TTC549 (cell line): ENCODE measurements around the gene RPS4Y1.
"Not testable (repeated sequence)": the region's sequence is repeated elsewhere in the genome, so short reads cannot be mapped to it uniquely, and the experiment has no call there.

ENCODE experiments used
- FAIRE-seq: peaks from 2 replicates; lab custom pipeline; 2012; peaks lifted over from hg19 to GRCh38; lab: Jason Lieb, UNC

RPS4Y1 gene

DNA sequence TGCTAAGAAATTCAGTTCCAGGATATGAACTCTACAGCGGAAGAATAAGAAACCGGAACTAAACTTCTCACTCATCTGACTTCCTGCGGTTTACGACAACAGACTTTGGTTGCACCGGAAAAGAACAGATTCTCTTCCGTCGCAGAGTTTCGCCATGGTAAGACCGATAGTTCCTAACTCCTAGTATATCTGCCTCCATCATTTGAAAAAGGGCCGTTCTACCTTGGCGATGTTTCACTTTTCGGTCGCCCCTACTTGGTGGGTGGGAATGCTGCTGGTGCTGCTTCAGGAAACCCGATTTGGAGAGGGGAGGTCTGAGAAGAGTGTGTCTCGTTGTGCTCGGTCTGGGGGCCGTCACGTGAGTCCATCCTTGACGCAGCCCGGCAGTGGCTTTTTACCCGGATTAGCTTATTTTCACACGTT is at the start of gene RPS4Y1:
RPS4Y1 (plus strand) TSS at position 132 of the 423 bp plus-strand sequence; CDS start at position 155, 23 bp downstream.
- no peak for FAIRE-seq

- FAIRE-seq: no peak
Observed at GRCh38 chrY:2796977-2797523, 44.4 kb upstream of the RPS4Y1 start.

- FAIRE-seq: no peak
Observed at GRCh38 chrY:2797991-2798390, 43.4 kb upstream of the RPS4Y1 start.

- FAIRE-seq: no peak
Observed at GRCh38 chrY:2800246-2800645, 41.2 kb upstream of the RPS4Y1 start.

DNA sequence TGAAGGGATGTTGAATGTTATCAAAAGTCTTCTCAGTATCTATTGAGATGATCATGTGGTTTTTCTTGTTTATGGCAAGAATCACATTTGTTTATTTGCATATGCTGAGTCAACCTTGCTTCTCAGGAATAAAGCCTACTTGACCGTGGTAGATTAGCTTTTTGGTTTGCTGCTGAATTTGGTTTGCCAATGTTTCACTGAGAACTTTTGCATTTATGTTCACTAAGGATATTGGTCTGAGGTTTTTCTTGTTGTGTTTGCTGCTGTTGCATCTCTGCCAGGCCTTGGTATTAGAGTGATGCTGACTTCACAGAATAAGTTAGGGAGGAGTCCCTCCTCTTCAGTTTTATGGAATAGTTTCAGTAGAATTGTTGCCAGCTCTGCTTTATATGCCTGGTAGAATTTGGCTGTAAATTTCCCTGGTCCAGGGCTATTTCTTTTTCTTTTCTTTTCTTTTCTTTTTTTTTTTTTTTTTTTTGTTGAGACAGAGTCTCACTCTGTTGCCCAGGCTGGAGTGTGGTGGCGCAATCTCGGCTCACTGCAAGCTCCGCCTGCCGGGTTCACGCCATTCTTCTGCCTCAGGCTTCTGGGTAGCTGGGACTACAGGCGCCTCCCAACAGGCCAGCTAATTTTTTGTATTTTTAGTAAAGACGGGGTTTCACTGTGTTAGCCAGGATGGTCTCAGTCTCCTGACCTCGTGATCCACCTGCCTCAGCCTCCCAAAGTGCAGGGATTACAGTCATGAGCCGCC is 24.1 kb upstream of the RPS4Y1 start:
- not testable (repeated sequence) for FAIRE-seq

DNA sequence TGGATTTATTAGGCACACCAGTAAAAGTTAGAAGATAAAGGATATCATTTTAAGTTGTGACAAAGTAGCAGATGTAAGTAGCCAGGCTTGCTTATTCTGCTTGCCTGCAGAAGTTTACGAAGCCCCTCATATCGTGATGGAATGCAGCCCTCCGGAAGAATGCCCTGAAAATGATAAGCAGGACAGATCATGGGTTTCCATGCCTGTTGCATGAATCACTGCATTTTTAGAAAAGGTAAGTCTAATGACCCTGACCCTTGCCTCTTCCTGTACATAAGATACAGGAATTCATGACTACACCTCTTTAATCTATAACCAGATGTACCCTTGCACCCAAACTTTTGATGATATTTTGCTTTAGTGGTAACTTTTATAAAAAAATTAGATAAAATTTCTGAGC is 16.9 kb upstream of the RPS4Y1 start:
- no peak for FAIRE-seq

DNA sequence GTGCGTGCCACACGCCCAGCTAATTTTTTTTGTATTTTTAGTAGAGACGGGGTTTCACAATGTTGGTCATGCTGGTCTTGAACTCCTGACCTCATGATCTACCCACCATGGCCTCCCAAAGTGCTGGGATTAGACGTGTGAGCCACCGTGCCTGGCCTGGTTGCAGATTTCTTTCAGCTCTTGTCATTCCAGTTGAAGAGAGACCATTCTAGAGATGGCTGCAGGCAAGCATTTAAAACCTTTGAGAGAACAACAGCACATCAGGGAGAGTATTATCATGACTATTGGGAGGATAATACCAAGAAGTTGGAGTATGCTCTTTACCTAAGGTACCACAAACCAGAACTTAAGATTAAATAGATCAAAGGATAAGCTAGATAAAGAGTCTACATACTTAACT is 12.9 kb upstream of the RPS4Y1 start:
- no peak for FAIRE-seq

DNA sequence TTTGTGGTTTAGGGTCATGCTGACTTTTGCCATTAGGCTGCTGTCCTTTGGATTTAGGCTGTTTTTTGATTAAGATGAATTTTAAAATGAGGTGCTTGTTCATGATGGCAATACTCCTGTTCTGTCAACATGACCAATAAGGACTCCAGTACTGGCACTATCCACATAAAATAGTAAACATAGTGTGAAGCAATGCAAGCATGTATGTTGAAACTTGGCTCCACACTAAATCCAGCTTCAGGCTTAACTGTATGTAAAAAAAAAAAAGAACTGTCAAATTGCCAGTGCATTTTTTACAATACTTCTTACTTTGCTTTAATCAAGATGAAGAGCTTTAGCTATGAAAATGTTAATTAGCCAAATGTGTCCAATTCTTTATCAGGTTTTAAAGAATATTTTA is 6.2 kb upstream of the RPS4Y1 start:
- no peak for FAIRE-seq

DNA sequence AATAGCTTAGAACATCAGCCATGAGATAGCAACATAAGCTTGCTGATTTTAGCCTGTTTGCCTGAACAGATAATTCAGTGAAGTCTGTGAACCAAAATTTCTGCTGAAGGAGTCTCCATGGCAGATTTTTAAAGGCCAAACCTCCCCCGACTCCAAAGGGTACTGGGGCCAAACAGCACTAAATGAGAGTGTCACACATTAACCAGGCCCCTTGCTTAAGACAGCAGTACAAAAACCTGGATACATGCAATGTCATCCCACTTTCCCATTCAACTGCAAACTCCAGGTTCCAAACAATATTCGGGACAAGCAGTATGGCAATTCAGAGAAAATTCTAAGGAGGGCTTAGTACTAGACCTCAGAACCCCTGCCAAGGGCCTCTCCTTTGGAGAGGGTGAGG is 4.3 kb upstream of the RPS4Y1 start:
- no peak for FAIRE-seq

DNA sequence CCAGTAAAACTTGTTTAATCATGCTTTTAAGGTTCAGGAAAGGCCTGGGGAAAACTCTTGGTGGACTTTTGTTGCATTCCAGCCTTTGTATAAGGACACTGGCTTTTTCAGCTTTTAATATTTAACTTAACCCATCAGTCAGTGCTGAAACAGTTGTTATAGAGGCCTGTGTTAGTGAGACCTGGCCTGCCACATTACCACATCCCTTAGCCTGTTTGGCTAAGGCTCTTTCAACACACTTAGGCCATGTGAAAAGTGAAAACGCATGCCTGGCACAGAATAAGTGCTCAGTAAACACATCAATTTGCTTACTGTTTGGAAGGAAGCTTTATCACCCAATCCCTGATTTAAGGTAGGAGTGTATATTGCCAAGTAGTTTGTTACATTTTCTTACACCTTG is 3.5 kb upstream of the RPS4Y1 start:
- FAIRE-seq: no peak

DNA sequence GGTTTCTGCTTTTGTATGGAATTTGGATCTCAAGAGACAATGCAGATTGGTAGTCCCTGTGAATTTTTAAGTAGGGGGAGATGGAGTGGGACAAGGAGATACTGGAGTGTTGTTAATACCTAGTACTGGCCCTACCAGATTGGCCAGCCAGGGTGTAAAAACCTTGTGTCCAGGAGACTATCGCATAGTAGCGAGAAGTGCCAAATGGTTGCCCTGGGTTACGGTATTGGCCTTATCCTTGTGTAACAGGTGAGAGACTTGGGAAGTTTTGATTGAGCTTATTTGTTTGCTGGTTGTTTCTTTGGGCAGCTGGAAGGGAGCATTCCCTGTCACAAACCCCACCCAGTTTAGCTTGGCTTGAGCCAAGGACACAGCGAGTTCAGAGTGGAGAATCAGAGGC is 5.4 kb downstream of the RPS4Y1 start:
- no peak for FAIRE-seq

DNA sequence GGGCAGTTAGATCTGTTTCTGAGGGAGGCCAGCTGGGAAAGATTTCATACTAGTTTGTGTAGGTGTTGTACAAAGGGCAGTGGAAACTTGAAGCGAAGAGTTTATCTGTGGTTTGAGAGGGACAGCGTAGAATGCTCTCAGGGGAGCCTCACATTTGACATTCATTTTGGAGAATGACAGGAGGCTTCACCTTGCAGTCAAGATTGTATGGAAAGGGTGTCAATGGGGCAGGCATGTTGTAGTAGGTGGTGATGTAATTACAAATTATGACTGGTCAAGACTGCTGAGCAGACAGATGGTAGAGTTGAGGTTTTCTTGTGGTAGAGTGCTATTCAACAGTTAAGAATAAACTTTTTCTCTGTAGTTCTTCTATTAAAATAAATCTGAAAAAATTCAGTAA is 7.0 kb downstream of the RPS4Y1 start:
- FAIRE-seq: no peak

DNA sequence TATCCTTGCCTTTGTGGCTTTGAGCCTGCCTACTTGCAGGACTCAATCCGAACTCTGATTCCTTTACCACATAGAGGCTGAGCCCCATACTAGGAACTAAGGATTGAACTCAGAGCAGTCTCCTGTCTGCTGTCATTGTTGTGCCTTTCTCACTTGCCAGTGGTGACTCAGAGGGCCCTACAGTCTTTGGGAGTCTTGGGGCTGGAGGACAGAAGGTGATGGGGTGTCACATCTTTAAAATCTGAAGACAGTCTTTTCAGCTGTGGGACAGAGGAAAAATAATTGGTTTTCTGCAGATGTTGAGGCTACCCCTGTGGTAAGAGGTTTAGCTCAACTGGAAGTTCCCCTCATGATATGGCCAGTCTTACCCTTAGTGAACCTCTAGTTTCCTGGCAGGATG is 8.0 kb downstream of the RPS4Y1 start:
- FAIRE-seq: no peak

DNA sequence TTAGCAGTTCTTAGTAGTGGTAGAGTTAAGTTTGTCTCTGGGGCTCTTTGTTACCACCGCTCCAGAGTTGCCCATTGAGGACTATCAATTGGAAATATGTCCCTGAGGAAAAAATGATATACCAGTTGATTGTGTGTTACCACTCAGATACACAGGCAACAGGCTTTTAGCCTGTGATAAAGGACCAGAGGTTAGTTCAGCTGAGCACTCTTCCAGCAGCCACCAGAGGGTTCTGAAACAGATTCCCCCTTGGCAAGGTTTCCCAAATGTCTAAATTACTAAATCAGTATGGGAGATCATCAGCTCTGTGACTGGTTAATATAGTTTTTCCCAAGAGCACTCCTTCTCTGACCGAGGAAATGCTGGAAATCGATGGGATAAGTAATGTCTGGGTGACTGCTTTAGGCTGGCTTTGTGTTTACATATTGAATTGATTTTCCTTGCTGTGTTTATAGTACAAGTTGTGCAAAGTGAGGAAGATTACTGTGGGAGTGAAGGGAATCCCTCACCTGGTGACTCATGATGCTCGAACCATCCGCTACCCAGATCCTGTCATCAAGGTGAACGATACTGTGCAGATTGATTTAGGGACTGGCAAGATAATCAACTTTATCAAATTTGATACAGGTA is 12.9 kb downstream of the RPS4Y1 start:
- FAIRE-seq: no peak

DNA sequence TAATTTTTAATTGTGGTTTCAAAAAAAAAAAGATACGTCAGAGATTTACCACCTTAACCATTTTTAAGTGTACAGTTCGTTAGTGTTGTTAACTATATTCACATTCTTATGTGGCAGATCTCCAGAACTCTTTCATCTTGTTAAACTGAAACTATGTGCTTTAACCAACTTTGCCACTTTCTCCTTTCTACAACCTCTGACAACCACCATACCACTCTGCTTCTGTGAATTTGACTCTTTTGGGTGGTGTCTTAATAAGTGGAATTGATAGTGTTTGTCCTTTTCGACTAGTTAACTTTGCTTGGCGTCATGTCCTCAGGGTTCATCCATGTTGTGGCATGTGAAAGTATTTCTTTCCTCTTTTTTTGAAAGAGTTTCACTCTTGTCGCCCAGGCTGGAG is 15.7 kb downstream of the RPS4Y1 start:
- FAIRE-seq: no peak

DNA sequence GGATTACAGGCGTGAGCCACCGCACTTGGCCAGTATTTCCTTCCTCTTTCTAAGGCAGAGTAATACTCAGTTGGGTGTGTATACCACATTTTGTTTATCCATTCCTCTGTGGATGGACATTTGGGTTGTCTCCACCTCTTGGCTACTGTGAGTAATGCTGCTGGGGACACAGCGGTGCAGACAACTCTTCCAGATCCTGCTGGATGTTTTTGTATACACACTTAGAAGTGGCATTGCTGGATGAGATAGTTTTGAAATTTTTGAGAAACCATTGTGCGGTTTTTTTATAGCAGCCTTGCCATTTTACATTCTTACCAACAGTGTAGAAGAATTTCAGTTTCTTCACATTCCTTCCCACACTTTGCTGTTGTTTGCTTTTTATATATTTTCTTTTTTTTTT is 16.3 kb downstream of the RPS4Y1 start:
- no peak for FAIRE-seq

GRCh38 chrY:2859782-2860181 is 18.4 kb downstream of the RPS4Y1 start:
- no peak for FAIRE-seq

GRCh38 chrY:2860511-2860910 is 19.1 kb downstream of the RPS4Y1 start:
- FAIRE-seq: no peak

DNA sequence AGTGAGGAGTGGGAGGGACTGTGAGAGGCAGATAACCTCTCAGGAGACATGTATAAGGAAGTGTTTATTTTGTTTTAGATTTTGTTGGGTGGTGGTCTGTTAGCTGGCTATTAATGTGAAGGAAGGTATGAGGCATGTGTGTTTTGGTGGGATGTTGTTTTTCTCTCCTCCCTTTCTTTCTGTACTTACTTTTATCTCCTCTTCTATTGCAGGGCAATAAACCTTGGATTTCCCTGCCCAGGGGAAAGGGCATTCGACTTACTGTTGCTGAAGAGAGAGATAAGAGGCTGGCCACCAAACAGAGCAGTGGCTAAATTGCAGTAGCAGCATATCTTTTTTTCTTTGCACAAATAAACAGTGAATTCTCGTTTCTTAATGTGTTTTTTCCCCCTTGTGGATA is 25.2 kb downstream of the RPS4Y1 start:
- no peak for FAIRE-seq

GRCh38 chrY:2867469-2867868 is 26.1 kb downstream of the RPS4Y1 start:
- no peak for FAIRE-seq

GRCh38 chrY:2868035-2868607 is 26.7 kb downstream of the RPS4Y1 start:
- no peak for FAIRE-seq

DNA sequence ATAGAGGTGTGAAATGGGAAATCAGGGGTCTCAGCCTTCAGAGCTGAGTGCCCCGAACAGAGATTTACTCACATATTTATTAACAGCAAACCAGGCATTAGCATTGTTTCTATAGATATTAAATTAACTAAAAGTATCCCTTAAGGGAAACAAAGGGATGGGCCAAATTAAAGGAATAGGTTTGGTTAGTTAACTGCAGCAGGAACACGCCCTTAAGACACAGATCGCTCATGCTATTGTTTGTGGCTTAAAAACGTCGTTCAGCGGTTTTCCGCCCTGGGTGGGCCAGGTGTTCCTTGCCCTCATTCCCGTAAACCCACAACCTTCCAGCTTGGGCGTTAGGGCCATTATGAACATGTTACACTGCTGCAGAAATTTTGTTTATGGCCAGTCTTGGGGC is 30.8 kb downstream of the RPS4Y1 start:
- FAIRE-seq: not testable (repeated sequence)

GRCh38 chrY:2874211-2874610 is 32.8 kb downstream of the RPS4Y1 start:
- FAIRE-seq: no peak
